ENCODE results near the gene NOL4L.

The NOL4L gene

GRCh38 chr20:32431457-32431856, 153.7 kb downstream of the NOL4L start:
- Mint-ChIP-seq H3K4me3 (no peak overlapping the region), H3K9me3 (no peaks in the 10 kb centered on the region), H3K27ac (no peak overlapping the region), H3K27me3 (ENCODE audit: low read depth, poor library complexity) (no peaks in the 10 kb centered on the region), H3K4me1 (no peaks in the 10 kb centered on the region), H3K36me3 (ENCODE audit: low read depth) (peaks cover 78% of the 10 kb centered on the region)
- TF ChIP-seq CTCF (IDR thresholded peaks at IDR 0.05): no peak
- no peak for DNase-seq

GRCh38 chr20:32429745-32430360, 155.3 kb downstream of the NOL4L start:
- no peak overlapping the region for H3K4me3 Mint-ChIP-seq
- H3K27me3 Mint-ChIP-seq (ENCODE audit: low read depth, poor library complexity): no peaks in the 10 kb centered on the region
- H3K36me3 Mint-ChIP-seq (ENCODE audit: low read depth): peaks cover 77% of the 10 kb centered on the region
- no peaks in the 10 kb centered on the region for H3K4me1 Mint-ChIP-seq
- no peaks in the 10 kb centered on the region for H3K9me3 Mint-ChIP-seq
- no peak overlapping the region for H3K27ac Mint-ChIP-seq
- TF ChIP-seq CTCF (IDR thresholded peaks at IDR 0.05): no peak
- DNase-seq: no peak

- peak overlapping the region; percentile 44 for H3K27ac Mint-ChIP-seq
- DNase-seq: no peak
- H3K4me3 Mint-ChIP-seq: no peak overlapping the region
- H3K36me3 Mint-ChIP-seq (ENCODE audit: low read depth): peaks cover 79% of the 10 kb centered on the region
- H3K27me3 Mint-ChIP-seq (ENCODE audit: low read depth, poor library complexity): no peaks in the 10 kb centered on the region
- H3K4me1 Mint-ChIP-seq: no peaks in the 10 kb centered on the region
- no peak for TF ChIP-seq CTCF (IDR thresholded peaks at IDR 0.05)
- no peaks in the 10 kb centered on the region for H3K9me3 Mint-ChIP-seq
These were observed 155.8 kb downstream of the NOL4L start for GRCh38 chr20:32429343-32429742.

- Mint-ChIP-seq H3K4me1 (no peaks in the 10 kb centered on the region), H3K27ac (peak overlapping the region; percentile 65), H3K36me3 (ENCODE audit: low read depth) (peaks cover 66% of the 10 kb centered on the region), H3K9me3 (no peaks in the 10 kb centered on the region), H3K4me3 (no peak overlapping the region), H3K27me3 (ENCODE audit: low read depth, poor library complexity) (no peaks in the 10 kb centered on the region)
- DNase-seq: no peak
- no peak for TF ChIP-seq CTCF (IDR thresholded peaks at IDR 0.05)
These were observed 157.1 kb downstream of the NOL4L start for GRCh38 chr20:32427996-32428395.

GRCh38 chr20:32421290-32421689, 163.8 kb downstream of the NOL4L start:
- no peak for DNase-seq
- Mint-ChIP-seq H3K4me1 (no peaks in the 10 kb centered on the region), H3K9me3 (no peaks in the 10 kb centered on the region), H3K4me3 (no peak overlapping the region), H3K36me3 (ENCODE audit: low read depth) (peaks cover 49% of the 10 kb centered on the region), H3K27ac (no peak overlapping the region), H3K27me3 (ENCODE audit: low read depth, poor library complexity) (no peaks in the 10 kb centered on the region)
- TF ChIP-seq CTCF (IDR thresholded peaks at IDR 0.05): no peak

- Mint-ChIP-seq H3K27ac (no peak overlapping the region), H3K4me3 (no peak overlapping the region), H3K36me3 (ENCODE audit: low read depth) (peaks cover 32% of the 10 kb centered on the region), H3K27me3 (ENCODE audit: low read depth, poor library complexity) (no peaks in the 10 kb centered on the region), H3K9me3 (no peaks in the 10 kb centered on the region), H3K4me1 (peaks cover 16% of the 10 kb centered on the region)
- no peak for TF ChIP-seq CTCF (IDR thresholded peaks at IDR 0.05)
- DNase-seq: no peak
These were observed 166.8 kb downstream of the NOL4L start for GRCh38 chr20:32418376-32418775.

Measured in nephron progenitor cell (in vitro differentiated cells).